ENCODE measurements around the gene INSM1. TPM values are rescaled to one million over a fixed set of nuclear protein-coding genes. Genes with fewer than 3 reads are reported as not detected.
A peak's percentile ranks its signal among the peaks of the same experiment; 100 is the strongest.

The INSM1 gene
- total and polyA plus RNA-seq, 2 donors (not counting 1 experiment from before 2014, with no cell fraction given) = not detected

GRCh38 chr20:20362774-20363433 lies 5.0 kb upstream of the INSM1 start:
- Histone ChIP-seq H2AFZ (ENCODE audit: low read length) (no peak overlapping the region), H3K27ac (ENCODE audit: insufficient read depth, low read length) (no peak overlapping the region), H3K4me1 (ENCODE audit: control insufficient read depth, extremely low read depth, insufficient read depth, low read length) (no peaks in the 10 kb centered on the region), H3K27me3 (ENCODE audit: control insufficient read depth, insufficient read depth, low read length) (peaks cover 63% of the 10 kb centered on the region), H3K79me2 (ENCODE audit: control insufficient read depth, insufficient read depth, low read length) (no peaks in the 10 kb centered on the region), H3K9ac (ENCODE audit: insufficient read depth, low read length) (no peak overlapping the region), H3K4me2 (ENCODE audit: extremely low read depth, insufficient read depth, low read length) (no peak overlapping the region), H3K4me3 (replicated peaks in 1 of 4; ENCODE audit: control extremely low read depth in 1 of 4, insufficient read depth in 1 of 4, low read depth in 3 of 4, low read length in 4 of 4) (no peak overlapping the region), H3K36me3 (ENCODE audit: control insufficient read depth, insufficient read depth, low read length) (no peaks in the 10 kb centered on the region), H4K20me1 (ENCODE audit: control insufficient read depth, extremely low read depth, insufficient read depth, low read length) (no peaks in the 10 kb centered on the region), H3K9me3 (ENCODE audit: control insufficient read depth, insufficient read depth, low read depth, low read length) (no peaks in the 10 kb centered on the region)
- DNase-seq (ENCODE audit: low read depth in 2 of 2) = no peak
- TF ChIP-seq CTCF (conservative IDR thresholded peaks at IDR 0.05 in 1 of 2, IDR thresholded peaks at IDR 0.05 in 1 of 2; ENCODE audit: low read depth in 1 of 2, low read length in 2 of 2) (no peak), EZH2 (IDR thresholded peaks at IDR 0.05; ENCODE audit: low read length, missing control alignments) (no peak)

GRCh38 chr20:20363434-20363798 lies 4.5 kb upstream of the INSM1 start:
- H3K4me3 ChIP-seq (replicated peaks in 1 of 4; ENCODE audit: control extremely low read depth in 1 of 4, insufficient read depth in 1 of 4, low read depth in 3 of 4, low read length in 4 of 4) = no peak overlapping the region
- H3K9me3 ChIP-seq (ENCODE audit: control insufficient read depth, insufficient read depth, low read depth, low read length) = no peaks in the 10 kb centered on the region
- no peaks in the 10 kb centered on the region for H3K79me2 ChIP-seq (ENCODE audit: control insufficient read depth, insufficient read depth, low read length)
- no peak for DNase-seq (ENCODE audit: low read depth in 2 of 2)
- no peaks in the 10 kb centered on the region for H4K20me1 ChIP-seq (ENCODE audit: control insufficient read depth, extremely low read depth, insufficient read depth, low read length)
- no peak overlapping the region for H3K27ac ChIP-seq (ENCODE audit: insufficient read depth, low read length)
- H3K4me1 ChIP-seq (ENCODE audit: control insufficient read depth, extremely low read depth, insufficient read depth, low read length) = no peaks in the 10 kb centered on the region
- no peak overlapping the region for H3K4me2 ChIP-seq (ENCODE audit: extremely low read depth, insufficient read depth, low read length)
- H2AFZ ChIP-seq (ENCODE audit: low read length) = no peak overlapping the region
- H3K9ac ChIP-seq (ENCODE audit: insufficient read depth, low read length) = no peak overlapping the region
- no peaks in the 10 kb centered on the region for H3K36me3 ChIP-seq (ENCODE audit: control insufficient read depth, insufficient read depth, low read length)
- H3K27me3 ChIP-seq (ENCODE audit: control insufficient read depth, insufficient read depth, low read length) = peaks cover 65% of the 10 kb centered on the region
- TF ChIP-seq EZH2 (IDR thresholded peaks at IDR 0.05; ENCODE audit: low read length, missing control alignments) (no peak), CTCF (conservative IDR thresholded peaks at IDR 0.05 in 1 of 2, IDR thresholded peaks at IDR 0.05 in 1 of 2; ENCODE audit: low read depth in 1 of 2, low read length in 2 of 2) (no peak)

GRCh38 chr20:20363799-20364592 lies 3.9 kb upstream of the INSM1 start:
- TF ChIP-seq CTCF (conservative IDR thresholded peaks at IDR 0.05 in 1 of 2, IDR thresholded peaks at IDR 0.05 in 1 of 2; ENCODE audit: low read depth in 1 of 2, low read length in 2 of 2) (no peak), EZH2 (IDR thresholded peaks at IDR 0.05; ENCODE audit: low read length, missing control alignments) (peak; percentile 98)
- H3K36me3 ChIP-seq (ENCODE audit: control insufficient read depth, insufficient read depth, low read length) = no peaks in the 10 kb centered on the region
- H3K9ac ChIP-seq (ENCODE audit: insufficient read depth, low read length) = no peak overlapping the region
- H3K27me3 ChIP-seq (ENCODE audit: control insufficient read depth, insufficient read depth, low read length) = peaks cover 67% of the 10 kb centered on the region
- H3K79me2 ChIP-seq (ENCODE audit: control insufficient read depth, insufficient read depth, low read length) = no peaks in the 10 kb centered on the region
- H3K27ac ChIP-seq (ENCODE audit: insufficient read depth, low read length) = no peak overlapping the region
- no peaks in the 10 kb centered on the region for H4K20me1 ChIP-seq (ENCODE audit: control insufficient read depth, extremely low read depth, insufficient read depth, low read length)
- no peak for DNase-seq (ENCODE audit: low read depth in 2 of 2)
- H3K4me3 ChIP-seq (replicated peaks in 1 of 4; ENCODE audit: control extremely low read depth in 1 of 4, insufficient read depth in 1 of 4, low read depth in 3 of 4, low read length in 4 of 4) = no peak overlapping the region
- no peak overlapping the region for H3K4me2 ChIP-seq (ENCODE audit: extremely low read depth, insufficient read depth, low read length)
- no peaks in the 10 kb centered on the region for H3K9me3 ChIP-seq (ENCODE audit: control insufficient read depth, insufficient read depth, low read depth, low read length)
- H3K4me1 ChIP-seq (ENCODE audit: control insufficient read depth, extremely low read depth, insufficient read depth, low read length) = no peaks in the 10 kb centered on the region
- H2AFZ ChIP-seq (ENCODE audit: low read length) = no peak overlapping the region
